ENCODE measurements around the gene FAIM. TPM values are rescaled to one million over a fixed set of nuclear protein-coding genes. Genes with fewer than 3 reads are reported as not detected.
A peak's percentile ranks its signal among the peaks of the same experiment; 100 is the strongest.

The FAIM gene
- total RNA-seq, 1 donor from 2014 or later = 24.6 TPM

DNA sequence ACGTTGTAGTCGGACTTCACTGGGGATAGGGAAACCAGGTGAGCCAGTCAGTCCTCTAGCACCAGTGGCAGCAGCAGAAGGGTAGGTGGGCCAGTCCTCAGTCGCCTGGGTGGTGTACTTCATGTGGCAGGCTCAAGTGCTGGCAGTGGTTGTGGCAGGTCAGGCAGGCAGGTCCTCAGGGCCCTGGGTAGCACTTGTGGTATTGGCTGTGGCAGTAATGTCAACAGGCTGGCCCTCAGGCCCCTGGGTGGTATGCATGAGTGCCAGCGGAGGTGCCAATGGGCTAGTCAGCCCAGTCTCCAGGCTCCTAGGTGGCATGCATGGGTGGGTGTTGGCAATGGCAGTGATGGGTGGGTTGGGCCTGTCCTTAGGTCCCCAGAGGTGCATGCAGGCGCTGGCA is 40.6 kb downstream of the FAIM start:
- Mint-ChIP-seq H3K27me3 (no peaks in the 10 kb centered on the region), H3K4me1 (ENCODE audit: low read depth) (no peaks in the 10 kb centered on the region), H3K36me3 (ENCODE audit: insufficient read depth) (peaks cover 65% of the 10 kb centered on the region), H3K9me3 (ENCODE audit: low read depth) (peaks cover 40% of the 10 kb centered on the region), H3K27ac (peak overlapping the region; percentile 67), H3K4me3 (ENCODE audit: low read depth) (no peak overlapping the region)
- no peak for DNase-seq (ENCODE audit: low spot score, unreplicated experiment)
- TF ChIP-seq, protein P1, sequence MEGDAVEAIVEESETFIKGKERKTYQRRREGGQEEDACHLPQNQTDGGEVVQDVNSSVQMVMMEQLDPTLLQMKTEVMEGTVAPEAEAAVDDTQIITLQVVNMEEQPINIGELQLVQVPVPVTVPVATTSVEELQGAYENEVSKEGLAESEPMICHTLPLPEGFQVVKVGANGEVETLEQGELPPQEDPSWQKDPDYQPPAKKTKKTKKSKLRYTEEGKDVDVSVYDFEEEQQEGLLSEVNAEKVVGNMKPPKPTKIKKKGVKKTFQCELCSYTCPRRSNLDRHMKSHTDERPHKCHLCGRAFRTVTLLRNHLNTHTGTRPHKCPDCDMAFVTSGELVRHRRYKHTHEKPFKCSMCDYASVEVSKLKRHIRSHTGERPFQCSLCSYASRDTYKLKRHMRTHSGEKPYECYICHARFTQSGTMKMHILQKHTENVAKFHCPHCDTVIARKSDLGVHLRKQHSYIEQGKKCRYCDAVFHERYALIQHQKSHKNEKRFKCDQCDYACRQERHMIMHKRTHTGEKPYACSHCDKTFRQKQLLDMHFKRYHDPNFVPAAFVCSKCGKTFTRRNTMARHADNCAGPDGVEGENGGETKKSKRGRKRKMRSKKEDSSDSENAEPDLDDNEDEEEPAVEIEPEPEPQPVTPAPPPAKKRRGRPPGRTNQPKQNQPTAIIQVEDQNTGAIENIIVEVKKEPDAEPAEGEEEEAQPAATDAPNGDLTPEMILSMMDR (IDR thresholded peaks at IDR 0.05; ENCODE audit: unreplicated experiment) = no peak

- H3K9me3 Mint-ChIP-seq (ENCODE audit: low read depth) = peaks cover 10% of the 10 kb centered on the region
- H3K27me3 Mint-ChIP-seq = no peaks in the 10 kb centered on the region
- peaks cover 53% of the 10 kb centered on the region for H3K36me3 Mint-ChIP-seq (ENCODE audit: insufficient read depth)
- TF ChIP-seq, protein P1 (IDR thresholded peaks at IDR 0.05; ENCODE audit: unreplicated experiment) = no peak
- no peak for DNase-seq (ENCODE audit: low spot score, unreplicated experiment)
- no peak overlapping the region for H3K27ac Mint-ChIP-seq
- H3K4me3 Mint-ChIP-seq (ENCODE audit: low read depth) = no peak overlapping the region
- H3K4me1 Mint-ChIP-seq (ENCODE audit: low read depth) = no peaks in the 10 kb centered on the region
These were observed 45.0 kb downstream of the FAIM start for GRCh38 chr3:138653567-138653966.

GRCh38 chr3:138657508-138657907 is 48.9 kb downstream of the FAIM start:
- no peak overlapping the region for H3K27ac Mint-ChIP-seq
- peaks cover 32% of the 10 kb centered on the region for H3K36me3 Mint-ChIP-seq (ENCODE audit: insufficient read depth)
- H3K9me3 Mint-ChIP-seq (ENCODE audit: low read depth) = no peaks in the 10 kb centered on the region
- H3K4me1 Mint-ChIP-seq (ENCODE audit: low read depth) = peaks cover 5% of the 10 kb centered on the region
- H3K4me3 Mint-ChIP-seq (ENCODE audit: low read depth) = no peak overlapping the region
- no peaks in the 10 kb centered on the region for H3K27me3 Mint-ChIP-seq
- DNase-seq (ENCODE audit: low spot score, unreplicated experiment) = no peak
- TF ChIP-seq, protein P1 (IDR thresholded peaks at IDR 0.05; ENCODE audit: unreplicated experiment) = no peak

- Mint-ChIP-seq H3K36me3 (ENCODE audit: insufficient read depth) (peaks cover 17% of the 10 kb centered on the region), H3K4me3 (ENCODE audit: low read depth) (no peak overlapping the region), H3K27ac (no peak overlapping the region), H3K27me3 (no peaks in the 10 kb centered on the region), H3K4me1 (ENCODE audit: low read depth) (peaks cover 40% of the 10 kb centered on the region), H3K9me3 (ENCODE audit: low read depth) (peaks cover 4% of the 10 kb centered on the region)
- TF ChIP-seq, protein P1 (IDR thresholded peaks at IDR 0.05; ENCODE audit: unreplicated experiment) = no peak
- no peak for DNase-seq (ENCODE audit: low spot score, unreplicated experiment)
These were observed 59.5 kb downstream of the FAIM start for GRCh38 chr3:138668107-138668506.

DNA sequence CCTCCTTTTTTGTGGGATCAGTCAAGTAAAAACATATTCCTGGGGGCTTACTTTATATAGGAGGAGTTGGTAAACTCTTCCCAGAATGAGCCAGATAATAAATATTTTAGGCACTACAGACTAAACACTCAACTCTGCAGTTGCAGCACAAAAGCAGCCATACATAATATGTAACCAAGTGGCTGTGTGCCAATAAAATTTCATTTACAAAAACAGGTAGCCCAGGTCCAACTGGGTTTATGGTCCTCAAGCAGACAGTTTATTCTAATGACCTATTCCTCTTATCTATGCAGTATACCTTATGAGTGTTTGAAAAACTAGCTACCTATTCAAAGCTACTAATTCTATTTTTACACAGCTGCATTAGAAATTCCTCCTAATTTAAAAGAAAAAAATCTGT is 61.8 kb downstream of the FAIM start:
- H3K36me3 Mint-ChIP-seq (ENCODE audit: insufficient read depth) = peaks cover 30% of the 10 kb centered on the region
- H3K27ac Mint-ChIP-seq = no peak overlapping the region
- no peaks in the 10 kb centered on the region for H3K27me3 Mint-ChIP-seq
- peaks cover 51% of the 10 kb centered on the region for H3K4me1 Mint-ChIP-seq (ENCODE audit: low read depth)
- H3K9me3 Mint-ChIP-seq (ENCODE audit: low read depth) = peaks cover 16% of the 10 kb centered on the region
- TF ChIP-seq, protein P1 (IDR thresholded peaks at IDR 0.05; ENCODE audit: unreplicated experiment) = no peak
- DNase-seq (ENCODE audit: low spot score, unreplicated experiment) = no peak
- no peak overlapping the region for H3K4me3 Mint-ChIP-seq (ENCODE audit: low read depth)
